Measurements from ENCODE around the gene TMEM61. TPM values are rescaled to one million over a fixed set of nuclear protein-coding genes. Genes with fewer than 3 reads are reported as not detected.
A peak's percentile ranks its signal among the peaks of the same experiment; 100 is the strongest.

TMEM61 gene
- total RNA-seq, 1 donor from 2014 or later, result 1.6 TPM

- Histone ChIP-seq H3K4me3 (ENCODE audit: low read depth, low read length) (no peak overlapping the region), H3K36me3 (ENCODE audit: control insufficient read depth, insufficient read depth, low read length) (no peaks in the 10 kb centered on the region), H3K27me3 (ENCODE audit: control insufficient read depth, insufficient read depth, low read length) (peaks cover 2% of the 10 kb centered on the region)
- DNase-seq (ENCODE audit: low read depth), result peak; percentile 19
- TF ChIP-seq CTCF (IDR thresholded peaks at IDR 0.05; ENCODE audit: insufficient read depth, low read length, poor library complexity, severe bottlenecking), result no peak
Measured at GRCh38 chr1:55007625-55008024, 27.2 kb downstream of the TMEM61 start.

GRCh38 chr1:55010194-55010886 lies 29.9 kb downstream of the TMEM61 start:
- TF ChIP-seq CTCF (IDR thresholded peaks at IDR 0.05; ENCODE audit: insufficient read depth, low read length, poor library complexity, severe bottlenecking), result no peak
- no peak for DNase-seq (ENCODE audit: low read depth)
- Histone ChIP-seq H3K36me3 (ENCODE audit: control insufficient read depth, insufficient read depth, low read length) (no peaks in the 10 kb centered on the region), H3K27me3 (ENCODE audit: control insufficient read depth, insufficient read depth, low read length) (peaks cover 7% of the 10 kb centered on the region), H3K4me3 (ENCODE audit: low read depth, low read length) (no peak overlapping the region)

GRCh38 chr1:55010887-55011217 lies 30.4 kb downstream of the TMEM61 start:
- no peak overlapping the region for H3K4me3 ChIP-seq (ENCODE audit: low read depth, low read length)
- DNase-seq (ENCODE audit: low read depth), result no peak
- TF ChIP-seq CTCF (IDR thresholded peaks at IDR 0.05; ENCODE audit: insufficient read depth, low read length, poor library complexity, severe bottlenecking), result peak; percentile 18
- H3K36me3 ChIP-seq (ENCODE audit: control insufficient read depth, insufficient read depth, low read length), result no peaks in the 10 kb centered on the region
- H3K27me3 ChIP-seq (ENCODE audit: control insufficient read depth, insufficient read depth, low read length), result peaks cover 10% of the 10 kb centered on the region

- H3K4me3 ChIP-seq (ENCODE audit: low read depth, low read length), result no peak overlapping the region
- H3K27me3 ChIP-seq (ENCODE audit: control insufficient read depth, insufficient read depth, low read length), result peaks cover 10% of the 10 kb centered on the region
- no peak for DNase-seq (ENCODE audit: low read depth)
- no peaks in the 10 kb centered on the region for H3K36me3 ChIP-seq (ENCODE audit: control insufficient read depth, insufficient read depth, low read length)
- TF ChIP-seq CTCF (IDR thresholded peaks at IDR 0.05; ENCODE audit: insufficient read depth, low read length, poor library complexity, severe bottlenecking), result no peak
Measured at GRCh38 chr1:55012661-55013060, 32.2 kb downstream of the TMEM61 start.

- Histone ChIP-seq H3K27me3 (ENCODE audit: control insufficient read depth, insufficient read depth, low read length) (peaks cover 13% of the 10 kb centered on the region), H3K4me3 (ENCODE audit: low read depth, low read length) (no peak overlapping the region), H3K36me3 (ENCODE audit: control insufficient read depth, insufficient read depth, low read length) (no peaks in the 10 kb centered on the region)
- TF ChIP-seq CTCF (IDR thresholded peaks at IDR 0.05; ENCODE audit: insufficient read depth, low read length, poor library complexity, severe bottlenecking), result no peak
- DNase-seq (ENCODE audit: low read depth), result no peak
Measured at GRCh38 chr1:55015123-55015522, 34.7 kb downstream of the TMEM61 start.
